ENCODE data around the gene PLD6.
"Not testable (repeated sequence)": the region's sequence is repeated elsewhere in the genome, so short reads cannot be mapped to it uniquely, and the experiment has no call there.

Gene PLD6

GRCh38 chr17:17206124-17206912 is at the start of gene PLD6:
Gene PLD6, minus strand, starts transcription at chr17:17206333. Its CDS starts 47 bp downstream, at chr17:17206286.
- DNase-seq (ENCODE audit: low read depth), result peak; percentile 89

GRCh38 chr17:17255689-17256088 is 49.6 kb upstream of the PLD6 start:
- DNase-seq (ENCODE audit: low read depth), result not testable (repeated sequence)

- no peak for DNase-seq (ENCODE audit: low read depth)
These were observed 47.9 kb upstream of the PLD6 start for GRCh38 chr17:17254036-17254435.

- no peak for DNase-seq (ENCODE audit: low read depth)
These were observed 47.3 kb upstream of the PLD6 start for GRCh38 chr17:17253406-17253805.

- DNase-seq (ENCODE audit: low read depth), result peak; percentile 71
These were observed 46.1 kb upstream of the PLD6 start for GRCh38 chr17:17252149-17252661.

GRCh38 chr17:17246879-17247278 is 40.7 kb upstream of the PLD6 start:
- DNase-seq (ENCODE audit: low read depth), result no peak

- DNase-seq (ENCODE audit: low read depth), result no peak
These were observed 37.0 kb upstream of the PLD6 start for GRCh38 chr17:17243163-17243562.

- no peak for DNase-seq (ENCODE audit: low read depth)
These were observed 36.1 kb upstream of the PLD6 start for GRCh38 chr17:17242246-17242645.

GRCh38 chr17:17241656-17242055 is 35.5 kb upstream of the PLD6 start:
- DNase-seq (ENCODE audit: low read depth), result no peak

- no peak for DNase-seq (ENCODE audit: low read depth)
These were observed 33.7 kb upstream of the PLD6 start for GRCh38 chr17:17239832-17240231.

- DNase-seq (ENCODE audit: low read depth), result peak; percentile 62
These were observed 31.1 kb upstream of the PLD6 start, which contains the start of gene FLCN for GRCh38 chr17:17237026-17237799. Gene FLCN, minus strand, starts transcription at chr17:17237168. Its CDS starts 9,031 bp downstream, at chr17:17228137.

GRCh38 chr17:17236295-17237025 is 30.3 kb upstream of the PLD6 start:
- no peak for DNase-seq (ENCODE audit: low read depth)

GRCh38 chr17:17235212-17236174 is 29.4 kb upstream of the PLD6 start:
- no peak for DNase-seq (ENCODE audit: low read depth)

GRCh38 chr17:17232303-17232621 is 26.1 kb upstream of the PLD6 start:
- no peak for DNase-seq (ENCODE audit: low read depth)

- no peak for DNase-seq (ENCODE audit: low read depth)
These were observed 25.6 kb upstream of the PLD6 start for GRCh38 chr17:17231621-17232302.

- no peak for DNase-seq (ENCODE audit: low read depth)
These were observed 23.6 kb upstream of the PLD6 start for GRCh38 chr17:17229416-17230384.

GRCh38 chr17:17228521-17229279 is 22.6 kb upstream of the PLD6 start:
- DNase-seq (ENCODE audit: low read depth), result no peak
